WTC11 (cell line): ENCODE results near the gene MRPL11. TPM values are rescaled to one million over a fixed set of nuclear protein-coding genes. Genes with fewer than 3 reads are reported as not detected.
"Not testable (repeated sequence)": the region's sequence is repeated elsewhere in the genome, so short reads cannot be mapped to it uniquely, and the experiment has no call there.

Experiments used
- ATAC-seq: fragments of 200-7000 bp; cut with Tn5 transposase; 2 replicates; pipeline ENCODE4 v1.10.0; 2021; ENCODE audit warnings: mild to moderate bottlenecking, moderate library complexity
- CTCF ChIA-PET: fragments of 300-600 bp; sonication (Branson Sonifier 250); formaldehyde crosslinking; loops from one replicate; lab custom pipeline; 2021; ENCODE audit warnings: antibody characterized with exemption; lab: Charles Lee
- POLR2A ChIA-PET: fragments of 350-600 bp; sonication (Branson Sonifier 250); formaldehyde crosslinking; loops from one replicate; lab custom pipeline; 2021; ENCODE audit warnings: antibody characterized with exemption; lab: Charles Lee
- DNase-seq: peaks from one replicate; pipeline ENCODE4 v3.0.0; 2021; ENCODE audit warnings: low spot score
- H3K27ac Mint-ChIP-seq: 2 replicates; pipeline ENCODE4 v1.8.0; 2021; ENCODE audit warnings: mixed read lengths
- H3K27me3 Mint-ChIP-seq: 2 replicates; pipeline ENCODE4 v1.8.0; 2021; ENCODE audit warnings: low read depth, mild to moderate bottlenecking, moderate library complexity, mixed read lengths
- H3K36me3 Mint-ChIP-seq: 2 replicates; pipeline ENCODE4 v1.8.0; 2021; ENCODE audit warnings: mixed read lengths
- H3K4me1 Mint-ChIP-seq: 2 replicates; pipeline ENCODE4 v1.8.0; 2022; ENCODE audit warnings: mixed read lengths
- H3K4me3 Mint-ChIP-seq: 2 replicates; pipeline ENCODE4 v1.8.0; 2021; ENCODE audit warnings: mild to moderate bottlenecking, moderate library complexity, mixed read lengths
- H3K9me3 Mint-ChIP-seq: 2 replicates; pipeline ENCODE4 v1.8.0; 2021; ENCODE audit warnings: mixed read lengths
- CREB1 ChIP-seq: sonication (generic); formaldehyde crosslinking; IDR thresholded peaks from 2 replicates; pipeline ENCODE4 v1.8.0; 2023; ENCODE audit warnings: mild to moderate bottlenecking, missing genetic modification reagents
- FOXP1 ChIP-seq: sonication (generic); formaldehyde crosslinking; IDR thresholded peaks from 2 replicates; pipeline ENCODE4 v1.8.0; 2022; ENCODE audit warnings: missing genetic modification reagents, mild to moderate bottlenecking, moderate library complexity, borderline replicate concordance
- GRHL2 ChIP-seq: fragments of 250-450 bp; sonication (Bioruptor Pico); IDR thresholded peaks from 2 replicates; pipeline ENCODE4 v1.8.0; 2022; ENCODE audit warnings: mild to moderate bottlenecking, moderate library complexity; ENCODE audit not compliant: insufficient replicate concordance, severe bottlenecking
- KAT7 ChIP-seq: sonication (generic); formaldehyde crosslinking; IDR thresholded peaks from 2 replicates; pipeline ENCODE4 v1.8.1; 2023; ENCODE audit warnings: missing genetic modification reagents, mild to moderate bottlenecking, borderline replicate concordance
- NFYB ChIP-seq: sonication (generic); formaldehyde crosslinking; conservative IDR thresholded peaks from 2 replicates; pipeline ENCODE4 v1.8.0; 2022; ENCODE audit warnings: low read depth, missing genetic modification reagents
- ZNF317 ChIP-seq: sonication (generic); formaldehyde crosslinking; IDR thresholded peaks from 2 replicates; pipeline ENCODE4 v1.8.1; 2023; ENCODE audit warnings: low read depth, mild to moderate bottlenecking, moderate library complexity, missing genetic modification reagents, borderline replicate concordance
- ZNF425 ChIP-seq: fragments of 250-450 bp; sonication (Bioruptor Pico); conservative IDR thresholded peaks from 2 replicates; pipeline ENCODE4 v1.9.0; 2021; ENCODE audit warnings: mild to moderate bottlenecking
- ZNF532 ChIP-seq: fragments of 250-450 bp; sonication (Bioruptor Pico); IDR thresholded peaks from 2 replicates; pipeline ENCODE4 v1.9.0; 2021; ENCODE audit warnings: mild to moderate bottlenecking, borderline replicate concordance
- total RNA-seq: library from RNA; stranded (reverse); gene quantifications from 3 replicates; pipeline ENCODE4 v1.2.3, GENCODE V29; 2021
- TF ChIP-seq, protein P1 (sequence below): sonication (generic); formaldehyde crosslinking; IDR thresholded peaks from 2 replicates; pipeline ENCODE4 v1.8.0; 2023; ENCODE audit warnings: mild to moderate bottlenecking, missing genetic modification reagents

The MRPL11 gene
- total RNA-seq, 1 experiment from 2014 or later, result 137 TPM

- H3K27me3 Mint-ChIP-seq, DNase-seq, H3K4me3 Mint-ChIP-seq, ATAC-seq, POLR2A ChIA-PET: not testable (repeated sequence)
- peaks cover 33% of the 10 kb centered on the region for H3K9me3 Mint-ChIP-seq
- peak overlapping the region; percentile 65 for H3K27ac Mint-ChIP-seq
- H3K4me1 Mint-ChIP-seq, result peaks cover 15% of the 10 kb centered on the region
- CTCF ChIA-PET, result interaction anchor here (1.4 to 3.2 kb wide), 9 partner anchors 11 to 69 kb away, joined by 3 to 52 read pairs (median 18); partner anchors contain the start of genes PELI3 and SLC29A2
- peaks cover 39% of the 10 kb centered on the region for H3K36me3 Mint-ChIP-seq
- 0 out of 2 replicates have a peak, but pooled peaks have one; percentile 32 for TF ChIP-seq NFYB (CRISPR knock-in tag)
These were observed 1.7 kb upstream of the MRPL11 start for GRCh38 chr11:66440101-66440939.

GRCh38 chr11:66437979-66438503, 607 bp downstream of the MRPL11 start:
- ATAC-seq (no peak), DNase-seq (no peak)
- POLR2A ChIA-PET, result interaction anchor here (0.6 to 1.7 kb wide), 10 partner anchors 9 to 200 kb away, joined by 3 to 14 read pairs (median 5); partner anchors contain the start of genes ACTN3, DPP3, NPAS4 and PELI3
- H3K4me1 Mint-ChIP-seq, result peaks cover 10% of the 10 kb centered on the region
- H3K4me3 Mint-ChIP-seq, result peak overlapping the region; percentile 95
- no peaks in the 10 kb centered on the region; the same call in 1 of the 2 replicates for H3K27me3 Mint-ChIP-seq
- peak overlapping the region; percentile 95 for H3K27ac Mint-ChIP-seq
- CTCF ChIA-PET, result interaction anchor here (0.6 to 3.2 kb wide), 32 partner anchors 9 to 547 kb away, joined by 3 to 52 read pairs (median 10); partner anchors contain the start of genes ACTN3, B4GAT1, CCDC85B and CD248
- peaks cover 33% of the 10 kb centered on the region for H3K36me3 Mint-ChIP-seq
- peaks cover 17% of the 10 kb centered on the region for H3K9me3 Mint-ChIP-seq
- no peak for TF ChIP-seq KAT7 (CRISPR knock-in tag)
- TF ChIP-seq GRHL2 (CRISPR knock-in tag), result no peak
- TF ChIP-seq FOXP1 (CRISPR knock-in tag), result no peak
- TF ChIP-seq ZNF317, result no peak
- no peak for TF ChIP-seq CREB1
- no peak for TF ChIP-seq ZNF425
- TF ChIP-seq, protein P1, sequence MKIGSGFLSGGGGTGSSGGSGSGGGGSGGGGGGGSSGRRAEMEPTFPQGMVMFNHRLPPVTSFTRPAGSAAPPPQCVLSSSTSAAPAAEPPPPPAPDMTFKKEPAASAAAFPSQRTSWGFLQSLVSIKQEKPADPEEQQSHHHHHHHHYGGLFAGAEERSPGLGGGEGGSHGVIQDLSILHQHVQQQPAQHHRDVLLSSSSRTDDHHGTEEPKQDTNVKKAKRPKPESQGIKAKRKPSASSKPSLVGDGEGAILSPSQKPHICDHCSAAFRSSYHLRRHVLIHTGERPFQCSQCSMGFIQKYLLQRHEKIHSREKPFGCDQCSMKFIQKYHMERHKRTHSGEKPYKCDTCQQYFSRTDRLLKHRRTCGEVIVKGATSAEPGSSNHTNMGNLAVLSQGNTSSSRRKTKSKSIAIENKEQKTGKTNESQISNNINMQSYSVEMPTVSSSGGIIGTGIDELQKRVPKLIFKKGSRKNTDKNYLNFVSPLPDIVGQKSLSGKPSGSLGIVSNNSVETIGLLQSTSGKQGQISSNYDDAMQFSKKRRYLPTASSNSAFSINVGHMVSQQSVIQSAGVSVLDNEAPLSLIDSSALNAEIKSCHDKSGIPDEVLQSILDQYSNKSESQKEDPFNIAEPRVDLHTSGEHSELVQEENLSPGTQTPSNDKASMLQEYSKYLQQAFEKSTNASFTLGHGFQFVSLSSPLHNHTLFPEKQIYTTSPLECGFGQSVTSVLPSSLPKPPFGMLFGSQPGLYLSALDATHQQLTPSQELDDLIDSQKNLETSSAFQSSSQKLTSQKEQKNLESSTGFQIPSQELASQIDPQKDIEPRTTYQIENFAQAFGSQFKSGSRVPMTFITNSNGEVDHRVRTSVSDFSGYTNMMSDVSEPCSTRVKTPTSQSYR (CRISPR knock-in tag), result 0 out of 2 replicates have a peak, but pooled peaks have one; percentile 7
- no peak for TF ChIP-seq ZNF532 (CRISPR knock-in tag)
